Neural progenitor cell (in vitro differentiated cells): ENCODE data around the gene COL26A1.

Experiments
- EZH2 ChIP-seq: fragments of 200-600 bp; sonication (generic); IDR thresholded peaks from 2 replicates; pipeline ENCODE4 v1.6.1; 2017; ENCODE audit warnings: antibody characterized with exemption, mild to moderate bottlenecking, moderate library complexity
- TF ChIP-seq, protein P1 (sequence below): fragments of 200-600 bp; sonication (generic); IDR thresholded peaks from 2 replicates; pipeline ENCODE4 v1.5.1; 2017; ENCODE audit warnings: antibody characterized with exemption, mild to moderate bottlenecking

DNA sequence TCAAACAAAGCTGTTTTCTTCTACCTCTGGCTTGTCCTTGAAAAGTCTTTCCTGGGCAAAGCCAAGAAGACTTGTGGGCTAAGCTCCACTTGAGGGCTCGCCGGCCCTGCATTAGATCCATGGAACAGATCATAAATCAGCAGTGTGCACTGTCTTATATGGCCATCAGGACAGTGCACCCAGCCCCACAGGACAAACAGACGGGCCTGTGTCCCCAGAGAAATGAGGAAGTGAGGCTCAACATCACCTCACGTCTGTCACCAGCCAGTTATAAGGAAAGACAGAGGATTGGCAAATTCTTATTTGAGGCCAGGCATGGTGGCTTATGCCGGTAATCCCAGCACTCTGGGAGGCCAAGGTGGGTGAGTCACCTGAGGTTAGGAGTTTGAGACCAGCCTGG lies 28.8 kb upstream of the COL26A1 start:
- TF ChIP-seq, protein P1, sequence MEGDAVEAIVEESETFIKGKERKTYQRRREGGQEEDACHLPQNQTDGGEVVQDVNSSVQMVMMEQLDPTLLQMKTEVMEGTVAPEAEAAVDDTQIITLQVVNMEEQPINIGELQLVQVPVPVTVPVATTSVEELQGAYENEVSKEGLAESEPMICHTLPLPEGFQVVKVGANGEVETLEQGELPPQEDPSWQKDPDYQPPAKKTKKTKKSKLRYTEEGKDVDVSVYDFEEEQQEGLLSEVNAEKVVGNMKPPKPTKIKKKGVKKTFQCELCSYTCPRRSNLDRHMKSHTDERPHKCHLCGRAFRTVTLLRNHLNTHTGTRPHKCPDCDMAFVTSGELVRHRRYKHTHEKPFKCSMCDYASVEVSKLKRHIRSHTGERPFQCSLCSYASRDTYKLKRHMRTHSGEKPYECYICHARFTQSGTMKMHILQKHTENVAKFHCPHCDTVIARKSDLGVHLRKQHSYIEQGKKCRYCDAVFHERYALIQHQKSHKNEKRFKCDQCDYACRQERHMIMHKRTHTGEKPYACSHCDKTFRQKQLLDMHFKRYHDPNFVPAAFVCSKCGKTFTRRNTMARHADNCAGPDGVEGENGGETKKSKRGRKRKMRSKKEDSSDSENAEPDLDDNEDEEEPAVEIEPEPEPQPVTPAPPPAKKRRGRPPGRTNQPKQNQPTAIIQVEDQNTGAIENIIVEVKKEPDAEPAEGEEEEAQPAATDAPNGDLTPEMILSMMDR = no peak
- no peak for TF ChIP-seq EZH2
